Smooth muscle cell (in vitro differentiated cells): ENCODE results near the gene SLAIN1. TPM values are rescaled to one million over a fixed set of nuclear protein-coding genes. Genes with fewer than 3 reads are reported as not detected.
"Not testable (repeated sequence)": the region's sequence is repeated elsewhere in the genome, so short reads cannot be mapped to it uniquely, and the experiment has no call there.

Experiments
- DNase-seq: peaks from one replicate; lab custom pipeline; 2025; ENCODE audit not compliant: unreplicated experiment; lab: John Stamatoyannopoulos, UW
- H2AFZ ChIP-seq: fragments of 200-600 bp; sonication (generic); 2 replicates; pipeline ENCODE4 v1.6.0; 2016; ENCODE audit warnings: antibody characterized with exemption, low read depth, mild to moderate bottlenecking
- H3F3A ChIP-seq: fragments of 200-600 bp; sonication (generic); 2 replicates; pipeline ENCODE4 v1.6.0; 2017; ENCODE audit warnings: antibody characterized with exemption, low read depth
- H3K27ac ChIP-seq: fragments of 200-600 bp; sonication (generic); 2 replicates; pipeline ENCODE4 v1.5.1; 2016; ENCODE audit warnings: low read depth, mild to moderate bottlenecking
- H3K27me3 ChIP-seq: fragments of 200-600 bp; sonication (generic); 2 replicates; pipeline ENCODE4 v1.6.1; 2016; ENCODE audit warnings: low read depth, mild to moderate bottlenecking
- H3K36me3 ChIP-seq: fragments of 200-600 bp; sonication (generic); 2 replicates; pipeline ENCODE4 v1.5.1; 2016; ENCODE audit warnings: low read depth
- H3K4me1 ChIP-seq: fragments of 200-600 bp; sonication (generic); 2 replicates; pipeline ENCODE4 v1.5.1; 2016; ENCODE audit warnings: low read depth
- H3K4me2 ChIP-seq: fragments of 200-600 bp; sonication (generic); 2 replicates; pipeline ENCODE4 v1.6.0; 2016; ENCODE audit warnings: mild to moderate bottlenecking
- H3K4me3 ChIP-seq: fragments of 200-600 bp; sonication (generic); 2 replicates; pipeline ENCODE4 v1.5.1; 2016; ENCODE audit warnings: mild to moderate bottlenecking
- H3K79me2 ChIP-seq: fragments of 200-600 bp; sonication (generic); 2 replicates; pipeline ENCODE4 v1.6.0; 2016; ENCODE audit warnings: low read depth, mild to moderate bottlenecking
- H3K9ac ChIP-seq: fragments of 200-600 bp; sonication (generic); 2 replicates; pipeline ENCODE4 v1.6.0; 2016; ENCODE audit warnings: low read depth
- H3K9me3 ChIP-seq: fragments of 200-600 bp; sonication (generic); replicated peaks from 2 replicates; pipeline ENCODE4 v1.5.1; 2016; ENCODE audit warnings: low read depth
- H4K20me1 ChIP-seq: fragments of 200-600 bp; sonication (generic); 2 replicates; pipeline ENCODE4 v1.6.0; 2016; ENCODE audit warnings: low read depth
- CTCF ChIP-seq: fragments of 200-600 bp; sonication (generic); IDR thresholded peaks from 2 replicates; pipeline ENCODE4 v1.5.1; 2017; ENCODE audit warnings: borderline replicate concordance, mild to moderate bottlenecking, antibody characterized with exemption; ENCODE audit not compliant: insufficient read depth, poor library complexity, severe bottlenecking
- WGBS: methylation state at CpG from one replicate; pipeline ENCODE4 v1.1.7; 2016; ENCODE audit warnings: low lambda C conversion rate; 5-methylcytosine and 5-hydroxymethylcytosine counted together
- polyA plus RNA-seq: library from polyadenylated mRNA; unstranded; fragments of >200 nt; fragmentation: Nextera tagmentation; extraction: Ambion mirVana; gene quantifications from 2 replicates; pipeline ENCODE4 v1.2.1, GENCODE V29; 2016
- total RNA-seq: library from RNA; depleted of rRNA; stranded (reverse); fragments of >200 nt; gene quantifications from 2 replicates; pipeline ENCODE4 v1.2.3, GENCODE V29; 2014

Gene SLAIN1
- total and polyA plus RNA-seq, 2 experiments from 2014 or later: 0.18 TPM; not detected in 1

- H3K36me3 ChIP-seq: no peaks in the 10 kb centered on the region
- no peaks in the 10 kb centered on the region for H3K9me3 ChIP-seq
- H3K79me2 ChIP-seq: no peaks in the 10 kb centered on the region
- WGBS: 85% methylated on average over 15 of the region's 15 CpGs
- no peak overlapping the region for H2AFZ ChIP-seq
- H3K27ac ChIP-seq: no peak overlapping the region
- no peaks in the 10 kb centered on the region for H3K4me1 ChIP-seq
- H4K20me1 ChIP-seq: no peaks in the 10 kb centered on the region
- no peak overlapping the region for H3K4me2 ChIP-seq
- DNase-seq: no peak
- no peaks in the 10 kb centered on the region for H3F3A ChIP-seq
- no peaks in the 10 kb centered on the region for H3K27me3 ChIP-seq
- no peak overlapping the region for H3K4me3 ChIP-seq
- no peak overlapping the region for H3K9ac ChIP-seq
- TF ChIP-seq CTCF: no peak
Measured at GRCh38 chr13:77660841-77661250, 36.6 kb upstream of the SLAIN1 start.

GRCh38 chr13:77662301-77662700, 35.2 kb upstream of the SLAIN1 start:
- not testable (repeated sequence) for H3K9me3 ChIP-seq, H3K4me1 ChIP-seq, DNase-seq, H3K36me3 ChIP-seq, H3K9ac ChIP-seq, H2AFZ ChIP-seq, H3K4me3 ChIP-seq, H3F3A ChIP-seq, H3K79me2 ChIP-seq, H3K27me3 ChIP-seq, H3K4me2 ChIP-seq, H4K20me1 ChIP-seq, H3K27ac ChIP-seq
- WGBS: 86% methylated on average over 16 of the region's 16 CpGs

- H3K27me3 ChIP-seq, H3K36me3 ChIP-seq, H3K4me3 ChIP-seq, H3F3A ChIP-seq, H4K20me1 ChIP-seq, H3K27ac ChIP-seq, H3K79me2 ChIP-seq, H3K4me2 ChIP-seq, H3K9ac ChIP-seq, H3K4me1 ChIP-seq, DNase-seq, H3K9me3 ChIP-seq, H2AFZ ChIP-seq: not testable (repeated sequence)
- WGBS: 93% methylated on average over 15 of the region's 15 CpGs
Measured at GRCh38 chr13:77662831-77663230, 34.7 kb upstream of the SLAIN1 start.

- Histone ChIP-seq H3K9ac (no peak overlapping the region), H3K27ac (no peak overlapping the region), H3K4me1 (no peaks in the 10 kb centered on the region), H3F3A (no peaks in the 10 kb centered on the region), H3K4me3 (no peak overlapping the region), H3K4me2 (no peak overlapping the region), H3K9me3 (no peaks in the 10 kb centered on the region), H3K36me3 (no peaks in the 10 kb centered on the region), H3K79me2 (no peaks in the 10 kb centered on the region), H3K27me3 (no peaks in the 10 kb centered on the region), H4K20me1 (no peaks in the 10 kb centered on the region), H2AFZ (no peak overlapping the region)
- no peak for TF ChIP-seq CTCF
- DNase-seq: no peak
Measured at GRCh38 chr13:77674852-77675251, 22.6 kb upstream of the SLAIN1 start.

GRCh38 chr13:77678691-77679235, 18.7 kb upstream of the SLAIN1 start:
- Histone ChIP-seq H3F3A (no peaks in the 10 kb centered on the region), H4K20me1 (no peaks in the 10 kb centered on the region), H3K4me3 (no peak overlapping the region), H3K79me2 (no peaks in the 10 kb centered on the region), H3K36me3 (no peaks in the 10 kb centered on the region), H3K9me3 (no peaks in the 10 kb centered on the region), H3K9ac (no peak overlapping the region), H2AFZ (no peak overlapping the region), H3K27ac (no peak overlapping the region), H3K27me3 (no peaks in the 10 kb centered on the region), H3K4me1 (no peaks in the 10 kb centered on the region), H3K4me2 (no peak overlapping the region)
- no peak for DNase-seq
- TF ChIP-seq CTCF: no peak
- 80% methylated on average over 5 of the region's 5 CpGs for WGBS
